CD4-positive, alpha-beta T cell treated with Interleukin-15 for 4 hours (primary cell): ENCODE measurements around the gene PAPLN.
"Not testable (repeated sequence)": the region's sequence is repeated elsewhere in the genome, so short reads cannot be mapped to it uniquely, and the experiment has no call there.

Source experiments
- DNase-seq: peaks from one replicate; pipeline ENCODE4 v3.0.0-alpha.2; 2020; ENCODE audit warnings: low spot score

Gene PAPLN

GRCh38 chr14:73289729-73290128 is 52.4 kb downstream of the PAPLN start:
- no peak for DNase-seq

- DNase-seq: no peak
These were observed 53.0 kb downstream of the PAPLN start for GRCh38 chr14:73290279-73290678.

- DNase-seq: no peak
These were observed 56.8 kb downstream of the PAPLN start for GRCh38 chr14:73293782-73294781.

GRCh38 chr14:73295198-73295796 is 58.0 kb downstream of the PAPLN start:
- peak; percentile 40 for DNase-seq

GRCh38 chr14:73305499-73305898 is 68.2 kb downstream of the PAPLN start:
- no peak for DNase-seq

DNA sequence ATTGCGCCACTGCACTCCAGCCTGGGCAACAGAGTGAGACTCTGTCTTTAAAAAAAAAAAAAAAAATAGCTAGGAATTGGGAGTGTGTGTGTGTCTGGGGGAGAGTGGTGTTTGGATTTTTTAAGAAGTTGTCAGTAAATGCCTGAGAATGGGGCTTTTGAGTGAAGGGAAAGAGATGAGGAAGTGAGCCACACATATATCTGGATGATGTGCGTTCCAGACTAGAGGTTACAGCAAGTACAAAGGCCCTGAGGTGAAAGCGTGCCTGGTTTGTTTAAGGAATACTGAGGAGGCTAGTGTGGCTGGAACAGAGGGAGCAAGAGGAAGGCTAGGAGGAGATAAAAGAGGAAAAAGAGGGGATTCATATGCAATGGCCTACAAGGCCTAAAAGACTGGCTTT is 70.0 kb downstream of the PAPLN start:
- no peak for DNase-seq

- DNase-seq: not testable (repeated sequence)
These were observed 71.9 kb downstream of the PAPLN start for GRCh38 chr14:73309207-73309606.

DNA sequence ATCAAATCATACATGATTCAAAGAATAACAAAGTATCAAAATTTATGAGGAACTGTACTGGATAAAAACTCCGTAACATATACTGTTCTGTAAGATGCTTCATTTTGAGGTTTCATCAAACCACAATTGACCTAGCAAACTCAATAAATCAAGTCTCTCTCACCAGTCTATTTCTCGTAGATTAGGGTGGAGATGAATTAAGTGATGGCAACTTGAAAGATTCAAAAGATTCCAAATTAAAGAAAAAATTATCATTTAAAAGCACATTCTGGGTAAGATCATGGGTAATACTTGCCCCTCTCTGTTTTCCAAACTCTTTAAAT is 74.4 kb downstream of the PAPLN start:
- no peak for DNase-seq

DNA sequence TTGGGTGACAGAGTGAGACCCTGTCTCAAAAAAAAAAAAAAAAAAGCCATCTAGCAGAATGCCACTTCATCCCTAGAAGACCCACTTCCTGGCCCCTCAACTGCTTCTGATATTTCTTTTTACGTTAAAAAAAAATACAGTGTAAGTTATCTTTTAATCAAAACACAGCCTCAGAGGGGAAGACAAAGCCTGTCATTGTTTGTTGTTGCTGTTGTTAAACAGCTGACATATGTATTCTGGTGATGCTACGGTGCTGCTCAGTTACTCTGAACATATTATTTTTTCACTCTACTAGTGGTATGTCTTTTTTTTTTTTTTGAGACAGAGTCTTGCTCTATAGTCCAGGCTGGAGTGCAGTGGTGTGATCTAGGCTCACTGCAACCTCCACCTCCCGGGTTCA is 75.4 kb downstream of the PAPLN start:
- DNase-seq: no peak

DNA sequence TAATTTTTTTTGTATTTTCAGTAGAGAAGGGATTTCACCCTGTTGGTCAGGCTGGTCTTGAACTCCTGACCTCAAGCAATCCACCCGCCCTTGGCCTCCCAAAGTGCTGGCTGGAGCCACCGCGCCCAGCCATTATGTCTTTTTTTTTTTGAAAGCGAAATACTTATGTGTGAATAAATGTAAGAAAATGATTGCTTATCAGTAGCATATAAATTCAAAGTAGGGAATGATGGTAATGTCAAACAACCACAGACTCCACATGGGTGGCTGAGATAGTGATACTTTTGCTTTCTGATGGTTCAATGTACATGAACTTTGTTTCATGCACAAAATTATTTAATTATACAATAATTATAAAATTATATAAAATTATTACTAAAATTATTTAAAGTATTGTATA is 75.8 kb downstream of the PAPLN start:
- DNase-seq: no peak

GRCh38 chr14:73323896-73324399 is 86.6 kb downstream of the PAPLN start:
- DNase-seq: no peak
